Type B pancreatic cell (in vitro differentiated cells): ENCODE results near the gene SLC25A27. TPM values are rescaled to one million over a fixed set of nuclear protein-coding genes. Genes with fewer than 3 reads are reported as not detected.

Experiments
- DNase-seq: peaks from one replicate; pipeline ENCODE4 v3.0.0; 2021; ENCODE audit warnings: mixed read lengths; ENCODE audit not compliant: unreplicated experiment; ENCODE audit errors: extremely low spot score
- H3K27ac Mint-ChIP-seq: 2 replicates; pipeline ENCODE4 v1.8.0; 2021; ENCODE audit warnings: mild to moderate bottlenecking, mixed read lengths
- H3K27me3 Mint-ChIP-seq: 2 replicates; pipeline ENCODE4 v1.8.0; 2021; ENCODE audit warnings: mixed read lengths
- H3K36me3 Mint-ChIP-seq: 2 replicates; pipeline ENCODE4 v1.8.0; 2021; ENCODE audit warnings: mixed read lengths
- H3K4me1 Mint-ChIP-seq: one replicate; pipeline ENCODE4 v1.8.0; 2021; ENCODE audit warnings: mixed read lengths; ENCODE audit not compliant: unreplicated experiment
- H3K4me3 Mint-ChIP-seq: 2 replicates; pipeline ENCODE4 v1.8.0; 2021; ENCODE audit warnings: mild to moderate bottlenecking, mixed read lengths
- H3K9me3 Mint-ChIP-seq: 2 replicates; pipeline ENCODE4 v1.8.0; 2021; ENCODE audit warnings: mixed read lengths
- total RNA-seq: library from RNA; stranded (reverse); gene quantifications from 2 replicates; pipeline ENCODE4 v1.2.1, GENCODE V29; 2021; ENCODE audit warnings: low replicate concordance
- TF ChIP-seq, protein P1 (sequence below): fragments of 200-600 bp; sonication (generic); conservative IDR thresholded peaks from 2 replicates; pipeline ENCODE4 v1.5.0; 2021; ENCODE audit warnings: antibody characterized with exemption, mild to moderate bottlenecking

Gene SLC25A27
- total RNA-seq, 1 donor from 2014 or later, result 18.1 TPM

DNA sequence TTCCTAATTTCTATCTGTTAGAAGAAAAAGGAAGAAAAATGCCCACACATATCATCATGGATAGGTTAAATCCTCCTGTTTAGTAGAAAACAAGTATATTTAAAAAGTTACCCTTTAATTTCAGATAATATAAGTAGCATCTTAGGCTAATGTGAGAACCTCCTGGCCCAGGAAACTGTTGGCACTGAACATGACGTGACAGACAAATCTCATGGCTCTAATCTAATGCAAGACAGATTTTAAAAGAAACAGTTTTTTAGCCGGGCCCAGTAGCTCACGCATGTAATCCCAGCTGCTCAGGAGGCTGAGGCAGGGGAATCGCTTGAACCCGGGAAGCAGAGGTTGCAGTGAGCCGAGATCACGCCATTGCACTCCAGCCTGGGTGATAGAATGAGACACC lies 23.1 kb upstream of the SLC25A27 start:
- H3K27ac Mint-ChIP-seq, result no peak overlapping the region
- no peaks in the 10 kb centered on the region for H3K4me1 Mint-ChIP-seq
- no peak overlapping the region for H3K4me3 Mint-ChIP-seq
- TF ChIP-seq, protein P1, sequence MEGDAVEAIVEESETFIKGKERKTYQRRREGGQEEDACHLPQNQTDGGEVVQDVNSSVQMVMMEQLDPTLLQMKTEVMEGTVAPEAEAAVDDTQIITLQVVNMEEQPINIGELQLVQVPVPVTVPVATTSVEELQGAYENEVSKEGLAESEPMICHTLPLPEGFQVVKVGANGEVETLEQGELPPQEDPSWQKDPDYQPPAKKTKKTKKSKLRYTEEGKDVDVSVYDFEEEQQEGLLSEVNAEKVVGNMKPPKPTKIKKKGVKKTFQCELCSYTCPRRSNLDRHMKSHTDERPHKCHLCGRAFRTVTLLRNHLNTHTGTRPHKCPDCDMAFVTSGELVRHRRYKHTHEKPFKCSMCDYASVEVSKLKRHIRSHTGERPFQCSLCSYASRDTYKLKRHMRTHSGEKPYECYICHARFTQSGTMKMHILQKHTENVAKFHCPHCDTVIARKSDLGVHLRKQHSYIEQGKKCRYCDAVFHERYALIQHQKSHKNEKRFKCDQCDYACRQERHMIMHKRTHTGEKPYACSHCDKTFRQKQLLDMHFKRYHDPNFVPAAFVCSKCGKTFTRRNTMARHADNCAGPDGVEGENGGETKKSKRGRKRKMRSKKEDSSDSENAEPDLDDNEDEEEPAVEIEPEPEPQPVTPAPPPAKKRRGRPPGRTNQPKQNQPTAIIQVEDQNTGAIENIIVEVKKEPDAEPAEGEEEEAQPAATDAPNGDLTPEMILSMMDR, result no peak
- no peak for DNase-seq
- no peaks in the 10 kb centered on the region for H3K27me3 Mint-ChIP-seq
- peaks cover 15% of the 10 kb centered on the region for H3K36me3 Mint-ChIP-seq
- no peaks in the 10 kb centered on the region for H3K9me3 Mint-ChIP-seq

DNA sequence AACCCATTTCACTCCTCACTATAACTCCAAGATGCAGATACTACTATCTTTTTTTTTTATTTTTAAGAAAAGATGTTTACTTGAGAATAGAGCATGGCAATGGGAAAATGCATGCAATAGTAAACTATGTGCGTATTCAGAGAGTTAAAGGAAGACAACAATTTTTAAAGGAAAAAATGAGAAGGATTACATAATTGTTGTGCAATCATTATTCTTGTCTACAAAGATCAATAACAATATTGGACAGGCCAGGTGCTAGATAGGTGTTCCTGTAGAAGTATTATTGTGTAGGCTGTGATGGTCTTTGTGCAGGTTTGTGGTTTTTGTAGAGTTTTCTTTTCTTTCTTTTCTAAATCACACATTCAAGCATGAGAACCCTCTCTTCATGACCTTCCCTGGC lies 20.7 kb upstream of the SLC25A27 start:
- no peak for DNase-seq
- H3K27ac Mint-ChIP-seq, result no peak overlapping the region
- H3K27me3 Mint-ChIP-seq, result no peaks in the 10 kb centered on the region
- H3K4me3 Mint-ChIP-seq, result no peak overlapping the region
- H3K9me3 Mint-ChIP-seq, result no peaks in the 10 kb centered on the region
- no peaks in the 10 kb centered on the region for H3K4me1 Mint-ChIP-seq
- peaks cover 18% of the 10 kb centered on the region for H3K36me3 Mint-ChIP-seq
- TF ChIP-seq, protein P1, result no peak

DNA sequence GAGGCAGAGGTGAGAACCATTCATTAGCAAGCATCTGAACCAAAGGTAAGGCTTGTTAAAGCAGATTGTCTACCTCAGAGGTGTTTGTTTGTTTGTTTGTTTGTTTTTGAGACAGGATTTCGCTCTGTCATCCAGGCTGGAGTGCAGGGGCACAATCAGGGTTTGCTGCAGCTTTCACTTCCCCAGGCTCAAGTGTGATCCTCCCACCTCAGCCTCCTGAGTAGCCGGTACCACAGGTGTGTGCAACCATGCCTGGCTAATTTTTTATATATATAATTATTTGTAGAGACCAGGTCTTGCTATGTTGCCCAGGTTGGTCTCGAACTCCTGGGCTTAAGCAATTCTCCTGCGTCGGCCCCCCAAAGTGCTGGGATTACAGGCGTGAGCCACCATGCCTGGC lies 17.3 kb upstream of the SLC25A27 start:
- peaks cover 7% of the 10 kb centered on the region for H3K4me1 Mint-ChIP-seq
- H3K27ac Mint-ChIP-seq, result no peak overlapping the region
- H3K36me3 Mint-ChIP-seq, result peaks cover 14% of the 10 kb centered on the region
- TF ChIP-seq, protein P1, result no peak
- DNase-seq, result no peak
- no peaks in the 10 kb centered on the region for H3K9me3 Mint-ChIP-seq
- no peaks in the 10 kb centered on the region for H3K27me3 Mint-ChIP-seq
- H3K4me3 Mint-ChIP-seq, result no peak overlapping the region

DNA sequence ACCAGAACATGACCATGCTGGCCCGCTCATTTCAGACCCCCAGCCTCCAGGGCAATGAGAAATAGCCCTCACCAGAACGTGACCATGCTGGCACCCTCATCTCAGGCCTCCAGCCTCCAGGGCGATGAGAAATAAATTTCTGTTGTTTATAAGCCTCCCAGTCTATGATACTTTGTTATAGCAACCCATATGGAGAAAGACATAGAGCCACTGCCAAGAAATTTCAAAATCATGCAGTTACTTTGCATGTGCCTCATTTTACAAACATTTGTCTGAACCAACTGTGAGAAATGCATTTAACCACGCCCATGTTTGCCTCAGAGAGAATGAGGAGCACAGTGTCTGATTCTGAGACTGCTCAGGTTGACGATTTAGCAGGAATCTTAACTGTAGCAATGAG lies 15.6 kb upstream of the SLC25A27 start:
- Mint-ChIP-seq H3K27ac (no peak overlapping the region), H3K27me3 (no peaks in the 10 kb centered on the region), H3K4me3 (no peak overlapping the region), H3K9me3 (no peaks in the 10 kb centered on the region), H3K36me3 (peaks cover 14% of the 10 kb centered on the region), H3K4me1 (peaks cover 7% of the 10 kb centered on the region)
- no peak for DNase-seq
- TF ChIP-seq, protein P1, result no peak

DNA sequence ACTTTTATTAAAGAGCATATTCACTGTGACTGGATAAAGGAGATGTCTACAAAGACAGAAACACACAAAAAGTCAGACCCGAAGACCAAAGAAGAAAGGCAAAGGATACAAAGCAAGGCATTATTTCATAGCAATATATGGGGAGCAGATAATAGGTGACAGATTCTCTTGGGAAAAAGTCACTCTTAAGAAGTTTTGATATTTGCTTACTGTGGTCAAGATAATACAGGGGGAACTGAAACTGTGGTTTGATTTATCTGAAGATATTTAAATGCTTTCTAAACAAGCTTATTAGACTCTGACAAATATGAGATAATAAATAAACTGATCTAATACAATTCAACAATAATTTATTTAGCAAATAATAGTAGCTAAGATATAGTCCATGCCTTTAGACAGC lies 14.8 kb upstream of the SLC25A27 start:
- TF ChIP-seq, protein P1, result no peak
- no peak for DNase-seq
- Mint-ChIP-seq H3K4me3 (no peak overlapping the region), H3K36me3 (peaks cover 12% of the 10 kb centered on the region), H3K4me1 (peaks cover 7% of the 10 kb centered on the region), H3K27ac (no peak overlapping the region), H3K9me3 (peaks cover 2% of the 10 kb centered on the region), H3K27me3 (no peaks in the 10 kb centered on the region)

DNA sequence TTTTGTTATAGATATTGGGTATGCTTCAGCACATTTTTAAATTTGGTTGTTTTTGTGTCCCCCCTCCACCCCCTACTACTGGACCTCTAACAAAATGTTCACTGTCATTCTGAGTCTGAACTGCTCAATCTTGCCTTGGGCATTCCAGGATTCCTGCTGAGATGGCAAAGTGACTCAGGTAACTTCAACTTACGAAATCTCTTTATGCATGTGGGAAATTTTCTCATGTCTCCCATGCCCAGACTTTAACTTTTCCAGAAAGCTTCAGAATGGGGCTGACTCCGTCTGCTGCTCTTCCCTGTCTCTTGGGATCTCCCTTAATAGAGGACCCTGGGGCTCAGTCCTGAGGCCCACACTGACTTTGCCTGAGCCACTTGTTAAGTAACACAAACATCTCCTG lies 14.1 kb upstream of the SLC25A27 start:
- TF ChIP-seq, protein P1, result no peak
- Mint-ChIP-seq H3K4me3 (no peak overlapping the region), H3K36me3 (peaks cover 13% of the 10 kb centered on the region), H3K9me3 (peaks cover 3% of the 10 kb centered on the region), H3K4me1 (peaks cover 7% of the 10 kb centered on the region), H3K27me3 (no peaks in the 10 kb centered on the region), H3K27ac (no peak overlapping the region)
- no peak for DNase-seq
